Measurements from ENCODE around the gene POC1B.

Gene POC1B

GRCh38 chr12:89490922-89491321, 34.9 kb downstream of the POC1B start:
- Histone ChIP-seq H3K4me2 (no peak overlapping the region), H2AFZ (ENCODE audit: low read depth) (no peak overlapping the region), H3K36me3 (ENCODE audit: insufficient read depth) (no peaks in the 10 kb centered on the region), H3K4me1 (ENCODE audit: low read depth, poor library complexity, severe bottlenecking) (no peaks in the 10 kb centered on the region), H3K9ac (no peak overlapping the region), H3K27me3 (ENCODE audit: insufficient read depth, low read depth) (no peaks in the 10 kb centered on the region), H3K79me2 (ENCODE audit: insufficient read depth, low read depth) (no peaks in the 10 kb centered on the region), H3K27ac (no peak overlapping the region), H3K4me3 (IDR thresholded peaks at IDR 0.05; ENCODE audit: insufficient read depth, low read depth, low read length) (no peak overlapping the region), H4K20me1 (ENCODE audit: insufficient read depth) (no peaks in the 10 kb centered on the region)
- TF ChIP-seq CTCF (conservative IDR thresholded peaks at IDR 0.05; ENCODE audit: low read depth, low read length) = no peak

- Histone ChIP-seq H3K4me3 (IDR thresholded peaks at IDR 0.05; ENCODE audit: insufficient read depth, low read depth, low read length) (no peak overlapping the region), H3K4me1 (ENCODE audit: low read depth, poor library complexity, severe bottlenecking) (no peaks in the 10 kb centered on the region), H3K9ac (no peak overlapping the region), H3K79me2 (ENCODE audit: insufficient read depth, low read depth) (no peaks in the 10 kb centered on the region), H3K36me3 (ENCODE audit: insufficient read depth) (no peaks in the 10 kb centered on the region), H3K27ac (no peak overlapping the region), H3K4me2 (no peak overlapping the region), H3K27me3 (ENCODE audit: insufficient read depth, low read depth) (no peaks in the 10 kb centered on the region), H2AFZ (ENCODE audit: low read depth) (no peak overlapping the region), H4K20me1 (ENCODE audit: insufficient read depth) (no peaks in the 10 kb centered on the region)
- no peak for TF ChIP-seq CTCF (conservative IDR thresholded peaks at IDR 0.05; ENCODE audit: low read depth, low read length)
Observed at GRCh38 chr12:89486264-89486663, 39.6 kb downstream of the POC1B start.

DNA sequence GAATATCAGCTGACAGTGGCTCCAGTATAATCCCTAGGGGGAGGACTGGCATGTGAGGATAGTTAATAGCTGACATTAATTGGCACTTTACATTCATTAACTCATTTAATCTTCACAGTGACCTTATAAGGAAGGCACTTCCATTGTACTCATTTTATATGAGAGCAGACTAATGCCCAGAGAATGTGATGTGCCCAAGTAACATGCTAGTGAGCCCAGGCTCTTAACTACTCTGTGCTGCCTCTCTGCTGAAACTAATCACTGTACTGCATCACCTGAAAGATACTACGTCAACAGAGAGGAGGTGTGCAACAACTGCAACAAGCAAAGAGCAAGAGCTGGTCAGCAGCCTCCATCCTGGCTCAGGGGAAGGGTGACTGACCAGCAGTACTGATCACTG, 41.4 kb downstream of the POC1B start:
- Histone ChIP-seq H3K79me2 (ENCODE audit: insufficient read depth, low read depth) (no peaks in the 10 kb centered on the region), H3K9ac (no peak overlapping the region), H4K20me1 (ENCODE audit: insufficient read depth) (no peaks in the 10 kb centered on the region), H2AFZ (ENCODE audit: low read depth) (no peak overlapping the region), H3K27me3 (ENCODE audit: insufficient read depth, low read depth) (no peaks in the 10 kb centered on the region), H3K4me1 (ENCODE audit: low read depth, poor library complexity, severe bottlenecking) (no peaks in the 10 kb centered on the region), H3K4me3 (IDR thresholded peaks at IDR 0.05; ENCODE audit: insufficient read depth, low read depth, low read length) (no peak overlapping the region), H3K4me2 (no peak overlapping the region), H3K36me3 (ENCODE audit: insufficient read depth) (no peaks in the 10 kb centered on the region), H3K27ac (no peak overlapping the region)
- TF ChIP-seq CTCF (conservative IDR thresholded peaks at IDR 0.05; ENCODE audit: low read depth, low read length) = no peak

- no peak overlapping the region for H3K4me2 ChIP-seq
Observed at GRCh38 chr12:89481213-89481914, 44.5 kb downstream of the POC1B start.

More at GRCh38 chr12:89481213-89481914, 44.5 kb downstream of the POC1B start:
- Histone ChIP-seq H3K27ac (no peak overlapping the region), H4K20me1 (ENCODE audit: insufficient read depth) (no peaks in the 10 kb centered on the region), H3K4me1 (ENCODE audit: low read depth, poor library complexity, severe bottlenecking) (no peaks in the 10 kb centered on the region), H3K79me2 (ENCODE audit: insufficient read depth, low read depth) (no peaks in the 10 kb centered on the region), H3K27me3 (ENCODE audit: insufficient read depth, low read depth) (no peaks in the 10 kb centered on the region), H2AFZ (ENCODE audit: low read depth) (no peak overlapping the region), H3K36me3 (ENCODE audit: insufficient read depth) (no peaks in the 10 kb centered on the region), H3K4me3 (IDR thresholded peaks at IDR 0.05; ENCODE audit: insufficient read depth, low read depth, low read length) (no peak overlapping the region), H3K9ac (no peak overlapping the region)
- no peak for TF ChIP-seq CTCF (conservative IDR thresholded peaks at IDR 0.05; ENCODE audit: low read depth, low read length)
